SK-N-SH treated with all-trans-retinoic acid at 6 μM for 48 hours (cell line): Measurements from ENCODE around the gene SSBP2.

Source experiments
- ATAC-seq: fragments of 200-7000 bp; cut with Tn5 transposase; 3 replicates; pipeline ENCODE4 v1.9.1; 2020; ENCODE audit warnings: mild to moderate bottlenecking, moderate library complexity
- ARNTL ChIP-seq: fragments of 450-650 bp; formaldehyde crosslinking; IDR thresholded peaks from 2 replicates; pipeline ENCODE4 v1.5.0; 2020; ENCODE audit warnings: low read depth, mild to moderate bottlenecking, moderate library complexity, borderline replicate concordance
- CSDC2 ChIP-seq: fragments of 250-450 bp; sonication (Bioruptor Pico); IDR thresholded peaks from 2 replicates; pipeline ENCODE4 v1.5.0; 2020; ENCODE audit warnings: mild to moderate bottlenecking, moderate library complexity
- ESRRG ChIP-seq: fragments of 250-450 bp; sonication (Bioruptor Pico); IDR thresholded peaks from 2 replicates; pipeline ENCODE4 v1.6.1; 2021; ENCODE audit warnings: mild to moderate bottlenecking
- GLIS3 ChIP-seq: fragments of 250-450 bp; sonication (Bioruptor Pico); IDR thresholded peaks from 2 replicates; pipeline ENCODE4 v1.5.0; 2020; ENCODE audit warnings: mild to moderate bottlenecking, moderate library complexity
- ISL1 ChIP-seq: fragments of 250-450 bp; sonication (Bioruptor Pico); IDR thresholded peaks from 2 replicates; pipeline ENCODE4 v2.1.2; 2022; ENCODE audit warnings: mild to moderate bottlenecking, moderate library complexity
- OSR1 ChIP-seq: fragments of 250-450 bp; sonication (Bioruptor Pico); IDR thresholded peaks from 2 replicates; pipeline ENCODE4 v1.8.0; 2022; ENCODE audit warnings: moderate library complexity, mild to moderate bottlenecking, inconsistent platforms
- RARB ChIP-seq: fragments of 250-450 bp; sonication (Bioruptor Pico); IDR thresholded peaks from 2 replicates; pipeline ENCODE4 v1.8.0; 2021; ENCODE audit warnings: mild to moderate bottlenecking, moderate library complexity
- SNAI2 ChIP-seq: fragments of 250-450 bp; sonication (Bioruptor Pico); IDR thresholded peaks from 2 replicates; pipeline ENCODE4 v1.5.0; 2020; ENCODE audit warnings: mild to moderate bottlenecking, moderate library complexity
- TCF4 ChIP-seq: fragments of 250-450 bp; sonication (Bioruptor Pico); IDR thresholded peaks from 2 replicates; pipeline ENCODE4 v1.8.0; 2021; ENCODE audit warnings: mild to moderate bottlenecking, moderate library complexity, borderline replicate concordance
- TOX ChIP-seq: fragments of 250-450 bp; sonication (Bioruptor Pico); IDR thresholded peaks from 2 replicates; pipeline ENCODE4 v1.8.0; 2021; ENCODE audit warnings: mild to moderate bottlenecking, moderate library complexity, borderline replicate concordance
- ZC3H10 ChIP-seq: fragments of 250-450 bp; sonication (Bioruptor Pico); IDR thresholded peaks from 2 replicates; pipeline ENCODE4 v1.5.1; 2021; ENCODE audit warnings: mild to moderate bottlenecking, moderate library complexity
- ZFP3 ChIP-seq: fragments of 250-450 bp; sonication (Bioruptor Pico); IDR thresholded peaks from 2 replicates; pipeline ENCODE4 v1.5.0; 2020; ENCODE audit warnings: mild to moderate bottlenecking, moderate library complexity
- ZFP30 ChIP-seq: fragments of 450-650 bp; formaldehyde crosslinking; IDR thresholded peaks from 2 replicates; pipeline ENCODE4 v1.5.0; 2022; ENCODE audit warnings: mild to moderate bottlenecking, moderate library complexity
- ZNF565 ChIP-seq: fragments of 450-650 bp; formaldehyde crosslinking; conservative IDR thresholded peaks from 2 replicates; pipeline ENCODE4 v1.5.0; 2020; ENCODE audit warnings: low read depth, mild to moderate bottlenecking, moderate library complexity
- ZNF70 ChIP-seq: fragments of 450-650 bp; formaldehyde crosslinking; IDR thresholded peaks from 2 replicates; pipeline ENCODE4 v1.5.0; 2020; ENCODE audit warnings: mild to moderate bottlenecking, moderate library complexity
- ZNF8 ChIP-seq: fragments of 450-650 bp; formaldehyde crosslinking; IDR thresholded peaks from 2 replicates; pipeline ENCODE4 v1.5.0; 2020; ENCODE audit warnings: mild to moderate bottlenecking, moderate library complexity
- TF ChIP-seq, protein P1 (sequence below): fragments of 250-450 bp; sonication (Bioruptor Pico); IDR thresholded peaks from 2 replicates; pipeline ENCODE4 v1.8.0; 2020; ENCODE audit warnings: mild to moderate bottlenecking, moderate library complexity, borderline replicate concordance
- TF ChIP-seq, protein P2 (sequence below): fragments of 250-450 bp; sonication (Bioruptor Pico); IDR thresholded peaks from 2 replicates; pipeline ENCODE4 v1.5.1; 2021; ENCODE audit warnings: mild to moderate bottlenecking, moderate library complexity
- TF ChIP-seq, protein P3 (sequence below): fragments of 250-450 bp; sonication (Bioruptor Pico); IDR thresholded peaks from 2 replicates; pipeline ENCODE4 v1.5.0; 2020; ENCODE audit warnings: mild to moderate bottlenecking, moderate library complexity
- TF ChIP-seq, protein P4 (sequence below): fragments of 250-450 bp; sonication (Bioruptor Pico); IDR thresholded peaks from 2 replicates; pipeline ENCODE4 v1.5.1; 2020; ENCODE audit warnings: low read depth, mild to moderate bottlenecking, moderate library complexity
- TF ChIP-seq, protein P5 (sequence below): fragments of 250-450 bp; sonication (Bioruptor Pico); IDR thresholded peaks from 2 replicates; pipeline ENCODE4 v1.8.0; 2021; ENCODE audit warnings: low read depth, mild to moderate bottlenecking, moderate library complexity, borderline replicate concordance

Gene SSBP2

DNA sequence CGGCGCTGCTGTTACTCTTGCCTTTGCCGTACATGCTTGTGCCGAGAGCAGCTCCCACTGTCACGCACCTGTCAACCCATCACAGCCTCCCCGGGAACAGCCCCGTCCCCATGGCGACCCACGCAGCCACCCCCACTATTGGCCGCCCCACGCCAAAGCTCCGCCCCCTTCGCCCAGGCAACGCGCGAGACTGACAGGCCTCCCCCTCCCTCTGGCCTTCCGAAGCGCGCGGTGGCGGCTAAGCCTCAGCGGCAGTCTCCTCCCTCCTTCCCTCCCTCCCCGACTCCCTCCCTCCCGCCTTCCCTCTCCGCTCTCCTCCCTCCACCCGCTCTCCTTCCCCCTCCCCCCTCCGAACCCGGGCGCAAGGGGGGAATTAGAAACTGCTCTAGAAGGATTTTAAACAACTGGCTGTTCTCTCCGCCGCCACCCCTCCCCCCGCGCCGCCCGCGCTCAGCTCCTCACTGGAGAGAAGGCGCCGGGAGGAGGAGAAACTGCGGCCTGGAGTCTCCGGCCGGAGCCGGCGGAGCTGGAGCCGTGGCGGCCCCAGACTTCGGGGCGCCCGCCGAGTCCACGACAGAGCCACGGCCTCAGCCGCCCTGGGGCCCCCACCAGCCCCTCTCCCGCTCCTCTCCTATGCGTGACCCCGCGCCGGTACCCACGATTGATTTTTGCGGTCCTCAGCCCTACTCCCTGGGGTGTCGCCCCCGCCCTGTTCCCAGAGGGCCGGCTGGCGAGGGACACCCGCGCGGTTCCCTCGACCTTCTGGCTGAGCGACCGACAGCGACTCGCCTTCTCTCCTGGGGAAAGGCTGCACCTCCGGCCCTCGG lies at the start of gene SSBP2:
SSBP2 (minus strand) TSS at position 89 of the 827 bp plus-strand sequence; CDS start at position 34, 55 bp downstream.
- peak; percentile 89 for ATAC-seq
- TF ChIP-seq, protein P1, sequence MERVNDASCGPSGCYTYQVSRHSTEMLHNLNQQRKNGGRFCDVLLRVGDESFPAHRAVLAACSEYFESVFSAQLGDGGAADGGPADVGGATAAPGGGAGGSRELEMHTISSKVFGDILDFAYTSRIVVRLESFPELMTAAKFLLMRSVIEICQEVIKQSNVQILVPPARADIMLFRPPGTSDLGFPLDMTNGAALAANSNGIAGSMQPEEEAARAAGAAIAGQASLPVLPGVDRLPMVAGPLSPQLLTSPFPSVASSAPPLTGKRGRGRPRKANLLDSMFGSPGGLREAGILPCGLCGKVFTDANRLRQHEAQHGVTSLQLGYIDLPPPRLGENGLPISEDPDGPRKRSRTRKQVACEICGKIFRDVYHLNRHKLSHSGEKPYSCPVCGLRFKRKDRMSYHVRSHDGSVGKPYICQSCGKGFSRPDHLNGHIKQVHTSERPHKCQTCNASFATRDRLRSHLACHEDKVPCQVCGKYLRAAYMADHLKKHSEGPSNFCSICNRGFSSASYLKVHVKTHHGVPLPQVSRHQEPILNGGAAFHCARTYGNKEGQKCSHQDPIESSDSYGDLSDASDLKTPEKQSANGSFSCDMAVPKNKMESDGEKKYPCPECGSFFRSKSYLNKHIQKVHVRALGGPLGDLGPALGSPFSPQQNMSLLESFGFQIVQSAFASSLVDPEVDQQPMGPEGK (CRISPR knock-in tag) = peak; percentile 85
- TF ChIP-seq ZFP3 (0 out of 2 replicates have a peak, but pooled peaks have one; percentile 30), ESRRG (CRISPR knock-in tag) (no peak), RARB (0 out of 2 replicates have a peak, but pooled peaks have one; percentile 46), TCF4 (peak; percentile 32), OSR1 (CRISPR knock-in tag) (no peak), ZNF70 (CRISPR knock-in tag) (0 out of 2 replicates have a peak, but pooled peaks have one; percentile 10)
- TF ChIP-seq, protein P2, sequence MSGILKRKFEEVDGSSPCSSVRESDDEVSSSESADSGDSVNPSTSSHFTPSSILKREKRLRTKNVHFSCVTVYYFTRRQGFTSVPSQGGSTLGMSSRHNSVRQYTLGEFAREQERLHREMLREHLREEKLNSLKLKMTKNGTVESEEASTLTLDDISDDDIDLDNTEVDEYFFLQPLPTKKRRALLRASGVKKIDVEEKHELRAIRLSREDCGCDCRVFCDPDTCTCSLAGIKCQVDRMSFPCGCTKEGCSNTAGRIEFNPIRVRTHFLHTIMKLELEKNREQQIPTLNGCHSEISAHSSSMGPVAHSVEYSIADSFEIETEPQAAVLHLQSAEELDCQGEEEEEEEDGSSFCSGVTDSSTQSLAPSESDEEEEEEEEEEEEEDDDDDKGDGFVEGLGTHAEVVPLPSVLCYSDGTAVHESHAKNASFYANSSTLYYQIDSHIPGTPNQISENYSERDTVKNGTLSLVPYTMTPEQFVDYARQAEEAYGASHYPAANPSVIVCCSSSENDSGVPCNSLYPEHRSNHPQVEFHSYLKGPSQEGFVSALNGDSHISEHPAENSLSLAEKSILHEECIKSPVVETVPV (CRISPR knock-in tag) = no peak
- TF ChIP-seq, protein P3, sequence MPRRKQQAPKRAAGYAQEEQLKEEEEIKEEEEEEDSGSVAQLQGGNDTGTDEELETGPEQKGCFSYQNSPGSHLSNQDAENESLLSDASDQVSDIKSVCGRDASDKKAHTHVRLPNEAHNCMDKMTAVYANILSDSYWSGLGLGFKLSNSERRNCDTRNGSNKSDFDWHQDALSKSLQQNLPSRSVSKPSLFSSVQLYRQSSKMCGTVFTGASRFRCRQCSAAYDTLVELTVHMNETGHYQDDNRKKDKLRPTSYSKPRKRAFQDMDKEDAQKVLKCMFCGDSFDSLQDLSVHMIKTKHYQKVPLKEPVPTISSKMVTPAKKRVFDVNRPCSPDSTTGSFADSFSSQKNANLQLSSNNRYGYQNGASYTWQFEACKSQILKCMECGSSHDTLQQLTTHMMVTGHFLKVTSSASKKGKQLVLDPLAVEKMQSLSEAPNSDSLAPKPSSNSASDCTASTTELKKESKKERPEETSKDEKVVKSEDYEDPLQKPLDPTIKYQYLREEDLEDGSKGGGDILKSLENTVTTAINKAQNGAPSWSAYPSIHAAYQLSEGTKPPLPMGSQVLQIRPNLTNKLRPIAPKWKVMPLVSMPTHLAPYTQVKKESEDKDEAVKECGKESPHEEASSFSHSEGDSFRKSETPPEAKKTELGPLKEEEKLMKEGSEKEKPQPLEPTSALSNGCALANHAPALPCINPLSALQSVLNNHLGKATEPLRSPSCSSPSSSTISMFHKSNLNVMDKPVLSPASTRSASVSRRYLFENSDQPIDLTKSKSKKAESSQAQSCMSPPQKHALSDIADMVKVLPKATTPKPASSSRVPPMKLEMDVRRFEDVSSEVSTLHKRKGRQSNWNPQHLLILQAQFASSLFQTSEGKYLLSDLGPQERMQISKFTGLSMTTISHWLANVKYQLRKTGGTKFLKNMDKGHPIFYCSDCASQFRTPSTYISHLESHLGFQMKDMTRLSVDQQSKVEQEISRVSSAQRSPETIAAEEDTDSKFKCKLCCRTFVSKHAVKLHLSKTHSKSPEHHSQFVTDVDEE (CRISPR knock-in tag) = peak; percentile 17; the same call in 1 of the 2 replicates

DNA sequence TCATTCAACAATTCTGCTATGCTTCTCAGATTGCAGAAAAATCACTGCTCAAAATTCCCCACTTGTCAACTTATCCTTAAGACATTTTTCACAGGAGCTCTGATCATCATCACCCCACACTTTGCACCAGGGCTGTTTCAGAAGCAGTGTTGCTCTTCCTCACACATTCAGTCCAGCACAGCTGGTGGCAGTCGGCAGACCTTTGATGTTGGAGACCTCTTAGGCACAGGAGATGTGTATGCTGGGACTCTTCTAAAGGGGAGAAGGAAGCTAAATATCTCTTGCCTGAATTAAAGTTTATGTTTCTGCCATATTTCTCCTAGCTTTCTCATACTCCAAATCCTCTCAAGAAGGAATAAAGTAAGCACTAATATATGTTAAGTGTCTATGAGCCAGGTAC lies 44.8 kb upstream of the SSBP2 start:
- no peak for TF ChIP-seq ESRRG (CRISPR knock-in tag)
- TF ChIP-seq ISL1 (CRISPR knock-in tag) = no peak
- TF ChIP-seq OSR1 (CRISPR knock-in tag) = no peak
- no peak for ATAC-seq

DNA sequence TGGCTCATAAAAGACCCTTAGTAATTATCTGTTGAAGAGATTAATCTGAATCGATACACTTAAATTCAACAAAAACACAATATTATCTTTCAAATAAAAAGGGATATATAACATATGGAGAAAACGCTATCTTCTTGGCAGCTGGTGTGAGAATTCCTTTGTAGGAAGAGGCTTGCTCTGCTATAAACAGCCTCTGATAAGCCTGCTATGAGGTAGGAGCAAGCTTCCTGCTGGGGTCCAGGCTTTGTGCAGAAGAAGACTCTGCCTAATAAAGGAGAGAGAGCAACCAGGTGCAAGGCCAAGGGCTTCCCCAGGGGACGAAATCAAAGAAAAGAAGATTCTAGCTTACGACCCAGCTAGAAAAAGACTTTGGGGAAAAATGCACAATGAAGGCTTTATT lies 43.3 kb upstream of the SSBP2 start:
- ATAC-seq = no peak
- TF ChIP-seq ZC3H10 (no peak), RARB (no peak), ARNTL (CRISPR knock-in tag) (no peak), ZNF565 (CRISPR knock-in tag) (no peak), SNAI2 (CRISPR knock-in tag) (no peak), ZNF70 (CRISPR knock-in tag) (no peak), TOX (no peak), ESRRG (CRISPR knock-in tag) (no peak), ZNF8 (CRISPR knock-in tag) (no peak), ZFP3 (no peak), CSDC2 (CRISPR knock-in tag) (no peak), ZFP30 (CRISPR knock-in tag) (no peak), ISL1 (CRISPR knock-in tag) (no peak), GLIS3 (no peak), TCF4 (no peak)
- TF ChIP-seq, protein P3 (CRISPR knock-in tag) = no peak
- TF ChIP-seq, protein P4, sequence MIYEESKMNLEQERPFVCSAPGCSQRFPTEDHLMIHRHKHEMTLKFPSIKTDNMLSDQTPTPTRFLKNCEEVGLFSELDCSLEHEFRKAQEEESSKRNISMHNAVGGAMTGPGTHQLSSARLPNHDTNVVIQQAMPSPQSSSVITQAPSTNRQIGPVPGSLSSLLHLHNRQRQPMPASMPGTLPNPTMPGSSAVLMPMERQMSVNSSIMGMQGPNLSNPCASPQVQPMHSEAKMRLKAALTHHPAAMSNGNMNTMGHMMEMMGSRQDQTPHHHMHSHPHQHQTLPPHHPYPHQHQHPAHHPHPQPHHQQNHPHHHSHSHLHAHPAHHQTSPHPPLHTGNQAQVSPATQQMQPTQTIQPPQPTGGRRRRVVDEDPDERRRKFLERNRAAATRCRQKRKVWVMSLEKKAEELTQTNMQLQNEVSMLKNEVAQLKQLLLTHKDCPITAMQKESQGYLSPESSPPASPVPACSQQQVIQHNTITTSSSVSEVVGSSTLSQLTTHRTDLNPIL (CRISPR knock-in tag) = no peak
- TF ChIP-seq, protein P1 (CRISPR knock-in tag) = no peak
- TF ChIP-seq, protein P5, sequence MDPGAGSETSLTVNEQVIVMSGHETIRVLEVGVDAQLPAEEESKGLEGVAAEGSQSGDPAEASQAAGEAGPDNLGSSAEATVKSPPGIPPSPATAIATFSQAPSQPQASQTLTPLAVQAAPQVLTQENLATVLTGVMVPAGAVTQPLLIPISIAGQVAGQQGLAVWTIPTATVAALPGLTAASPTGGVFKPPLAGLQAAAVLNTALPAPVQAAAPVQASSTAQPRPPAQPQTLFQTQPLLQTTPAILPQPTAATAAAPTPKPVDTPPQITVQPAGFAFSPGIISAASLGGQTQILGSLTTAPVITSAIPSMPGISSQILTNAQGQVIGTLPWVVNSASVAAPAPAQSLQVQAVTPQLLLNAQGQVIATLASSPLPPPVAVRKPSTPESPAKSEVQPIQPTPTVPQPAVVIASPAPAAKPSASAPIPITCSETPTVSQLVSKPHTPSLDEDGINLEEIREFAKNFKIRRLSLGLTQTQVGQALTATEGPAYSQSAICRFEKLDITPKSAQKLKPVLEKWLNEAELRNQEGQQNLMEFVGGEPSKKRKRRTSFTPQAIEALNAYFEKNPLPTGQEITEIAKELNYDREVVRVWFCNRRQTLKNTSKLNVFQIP (CRISPR knock-in tag) = no peak
